Activated CD8-positive, alpha-beta memory T cell treated with anti-CD3 and anti-CD28 coated beads, Interleukin-2, amount 50 U/mL, for 24 hours (primary cell): ENCODE results near the gene TMEM132E.

ENCODE experiments used
- DNase-seq: peaks from one replicate; pipeline ENCODE4 v3.0.0-alpha.2; 2020; ENCODE audit errors: extremely low read depth

The TMEM132E gene

GRCh38 chr17:34665150-34665806 lies 85.9 kb downstream of the TMEM132E start:
- no peak for DNase-seq

- no peak for DNase-seq
Observed at GRCh38 chr17:34665819-34666763, 86.7 kb downstream of the TMEM132E start.

- DNase-seq, result no peak
Observed at GRCh38 chr17:34667656-34668055, 88.3 kb downstream of the TMEM132E start.

GRCh38 chr17:34668206-34668605 lies 88.8 kb downstream of the TMEM132E start:
- no peak for DNase-seq

- no peak for DNase-seq
Observed at GRCh38 chr17:34669511-34669910, 90.1 kb downstream of the TMEM132E start.

GRCh38 chr17:34670618-34671017 lies 91.2 kb downstream of the TMEM132E start:
- no peak for DNase-seq

- DNase-seq, result no peak
Observed at GRCh38 chr17:34671191-34671590, 91.8 kb downstream of the TMEM132E start.

- DNase-seq, result no peak
Observed at GRCh38 chr17:34672176-34672785, 92.9 kb downstream of the TMEM132E start.

GRCh38 chr17:34673516-34673915 lies 94.1 kb downstream of the TMEM132E start:
- no peak for DNase-seq

GRCh38 chr17:34673995-34674890 lies 94.9 kb downstream of the TMEM132E start:
- no peak for DNase-seq

- DNase-seq, result no peak
Observed at GRCh38 chr17:34675143-34675542, 95.8 kb downstream of the TMEM132E start.

- no peak for DNase-seq
Observed at GRCh38 chr17:34675605-34676004, 96.2 kb downstream of the TMEM132E start.

GRCh38 chr17:34680151-34680550 lies 100.8 kb downstream of the TMEM132E start:
- no peak for DNase-seq

- DNase-seq, result no peak
Observed at GRCh38 chr17:34682305-34682704, 102.9 kb downstream of the TMEM132E start.

- no peak for DNase-seq
Observed at GRCh38 chr17:34683390-34683789, 104.0 kb downstream of the TMEM132E start.
